ENCODE data around the gene SPRTN. TPM values are rescaled to one million over a fixed set of nuclear protein-coding genes. Genes with fewer than 3 reads are reported as not detected.

SPRTN gene
- total and polyA plus RNA-seq, 2 donors (not counting 1 experiment from before 2014, with no cell fraction given): 3.5 to 13.4 TPM

DNA sequence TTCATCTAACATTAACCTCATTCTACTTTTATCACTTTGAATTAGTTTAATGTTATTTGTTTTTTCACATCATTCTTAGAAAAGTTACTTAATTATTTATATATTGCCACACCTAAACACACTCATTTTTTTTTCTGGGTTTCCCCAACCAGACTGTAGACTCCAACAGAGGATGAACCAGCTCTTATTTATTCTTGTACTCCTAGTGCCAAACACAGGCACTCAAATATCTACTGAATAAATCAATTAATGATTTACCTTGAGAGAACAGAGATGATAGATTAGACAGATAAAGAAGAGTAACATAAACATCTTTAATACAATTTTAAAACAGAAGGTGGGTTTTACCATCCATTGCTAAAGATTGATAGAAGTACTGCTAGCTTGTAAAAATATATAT lies 48.4 kb downstream of the SPRTN start:
- POLR2A ChIA-PET: interaction anchor here (0.7 kb wide), 1 partner anchor 35 kb away, joined by 3 read pairs; no protein-coding TSS in a partner anchor
- Histone ChIP-seq H3K27ac (ENCODE audit: low read length in 2 of 2) (no peak overlapping the region), H3K4me2 (replicated peaks; ENCODE audit: low read depth, low read length, poor library complexity, severe bottlenecking) (no peak overlapping the region), H2AFZ (ENCODE audit: insufficient read depth, low read depth, low read length, poor library complexity, severe bottlenecking) (no peak overlapping the region), H3K9ac (ENCODE audit: low read length) (no peak overlapping the region), H3K4me1 (ENCODE audit: control insufficient read depth in 2 of 2, insufficient read depth in 2 of 2, low read length in 2 of 2) (peaks cover 0 to 3% of the 10 kb centered on the region in 2 donors), H3K9me3 (ENCODE audit: control extremely low read depth in 1 of 3, control insufficient read depth in 2 of 3, insufficient read depth in 1 of 3, low read length in 2 of 3) (no peaks in the 10 kb centered on the region), H3K27me3 (replicated peaks in 1 of 4; ENCODE audit: control extremely low read depth in 1 of 4, control insufficient read depth in 3 of 4, insufficient read depth in 4 of 4, low read length in 3 of 4) (no peaks in the 10 kb centered on the region), H3K4me3 (ENCODE audit: control extremely low read depth in 1 of 5, extremely low read depth in 1 of 5, insufficient read depth in 1 of 5, low read depth in 2 of 5, low read length in 4 of 5) (no peak overlapping the region), H3K36me3 (replicated peaks in 1 of 2; ENCODE audit: control extremely low read depth in 1 of 2, control insufficient read depth in 1 of 2, extremely low read depth in 1 of 2, insufficient read depth in 2 of 2, low read length in 1 of 2) (no peaks in the 10 kb centered on the region), H4K20me1 (ENCODE audit: control insufficient read depth, insufficient read depth, low read length, poor library complexity, severe bottlenecking) (peaks cover 82% of the 10 kb centered on the region), H3K79me2 (ENCODE audit: control insufficient read depth, insufficient read depth, low read length) (peaks cover 91% of the 10 kb centered on the region)
- Mint-ChIP-seq H3K27ac (no peak overlapping the region), H3K4me1 (peaks cover 43% of the 10 kb centered on the region), H3K9me3 (ENCODE audit: insufficient read depth) (no peaks in the 10 kb centered on the region), H3K27me3 (no peaks in the 10 kb centered on the region), H3K4me3 (no peak overlapping the region)
- intact Hi-C loops (cut with micrococcal nuclease): no loop called here
- ATAC-seq (ENCODE audit: low read depth) (no peak), DNase-seq (no peak)
- CTCF ChIA-PET: interaction anchor here (0.8 kb wide), 1 partner anchor 25 kb away, joined by 3 read pairs; no protein-coding TSS in a partner anchor
- TF ChIP-seq, protein P1, sequence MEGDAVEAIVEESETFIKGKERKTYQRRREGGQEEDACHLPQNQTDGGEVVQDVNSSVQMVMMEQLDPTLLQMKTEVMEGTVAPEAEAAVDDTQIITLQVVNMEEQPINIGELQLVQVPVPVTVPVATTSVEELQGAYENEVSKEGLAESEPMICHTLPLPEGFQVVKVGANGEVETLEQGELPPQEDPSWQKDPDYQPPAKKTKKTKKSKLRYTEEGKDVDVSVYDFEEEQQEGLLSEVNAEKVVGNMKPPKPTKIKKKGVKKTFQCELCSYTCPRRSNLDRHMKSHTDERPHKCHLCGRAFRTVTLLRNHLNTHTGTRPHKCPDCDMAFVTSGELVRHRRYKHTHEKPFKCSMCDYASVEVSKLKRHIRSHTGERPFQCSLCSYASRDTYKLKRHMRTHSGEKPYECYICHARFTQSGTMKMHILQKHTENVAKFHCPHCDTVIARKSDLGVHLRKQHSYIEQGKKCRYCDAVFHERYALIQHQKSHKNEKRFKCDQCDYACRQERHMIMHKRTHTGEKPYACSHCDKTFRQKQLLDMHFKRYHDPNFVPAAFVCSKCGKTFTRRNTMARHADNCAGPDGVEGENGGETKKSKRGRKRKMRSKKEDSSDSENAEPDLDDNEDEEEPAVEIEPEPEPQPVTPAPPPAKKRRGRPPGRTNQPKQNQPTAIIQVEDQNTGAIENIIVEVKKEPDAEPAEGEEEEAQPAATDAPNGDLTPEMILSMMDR (IDR thresholded peaks at IDR 0.05): no peak
- no peak for TF ChIP-seq EZH2 (IDR thresholded peaks at IDR 0.05; ENCODE audit: borderline replicate concordance, insufficient read depth, low read depth, low read length, poor library complexity, severe bottlenecking)

DNA sequence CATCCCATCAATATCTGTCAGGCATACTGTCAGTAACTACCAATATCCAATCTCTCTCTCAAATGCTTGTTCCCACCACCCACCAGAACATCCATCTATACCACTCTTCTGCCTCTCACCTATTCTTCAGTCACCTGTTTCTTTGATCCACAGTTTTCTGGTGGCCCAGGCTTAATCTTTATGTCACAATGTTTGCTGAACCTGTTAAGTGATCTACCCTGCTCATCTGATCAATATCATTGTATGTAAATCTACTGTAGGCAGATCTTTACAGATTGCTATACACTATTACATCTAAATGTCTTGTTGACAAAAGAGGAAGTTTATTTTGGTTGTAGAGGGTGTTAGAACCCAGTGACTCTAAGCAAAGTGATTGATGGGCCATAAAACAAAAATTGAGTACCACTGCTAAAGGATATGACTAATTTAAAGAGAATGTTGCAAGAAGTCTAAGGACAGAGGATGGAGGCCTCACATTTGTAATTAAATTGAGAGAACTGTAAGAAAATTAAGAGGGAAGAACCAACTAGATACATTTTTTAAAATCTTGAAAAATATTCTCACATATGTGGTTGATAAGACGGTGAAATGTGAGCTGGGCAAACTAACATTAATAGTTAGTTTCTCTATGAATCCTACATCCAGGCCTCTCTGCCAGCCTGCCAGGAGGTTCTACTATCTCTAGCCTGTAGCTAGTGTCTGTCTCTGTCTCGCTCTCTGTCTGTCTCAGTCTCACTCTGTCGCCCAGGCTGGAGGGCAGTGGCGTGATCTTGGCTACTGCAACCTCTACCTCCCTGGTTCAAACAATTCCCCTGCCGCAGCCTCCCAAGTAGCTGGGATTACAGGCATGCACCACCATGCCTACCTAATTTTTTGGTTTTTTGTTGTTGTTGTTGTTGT lies 49.9 kb downstream of the SPRTN start:
- Histone ChIP-seq H3K9ac (ENCODE audit: low read length) (no peak overlapping the region), H3K36me3 (replicated peaks in 1 of 2; ENCODE audit: control extremely low read depth in 1 of 2, control insufficient read depth in 1 of 2, extremely low read depth in 1 of 2, insufficient read depth in 2 of 2, low read length in 1 of 2) (peaks cover 0 to 2% of the 10 kb centered on the region in 2 experiments), H3K27ac (ENCODE audit: low read length in 2 of 2) (no peak overlapping the region), H3K4me2 (replicated peaks; ENCODE audit: low read depth, low read length, poor library complexity, severe bottlenecking) (no peak overlapping the region), H3K79me2 (ENCODE audit: control insufficient read depth, insufficient read depth, low read length) (peaks cover 88% of the 10 kb centered on the region), H3K4me3 (ENCODE audit: control extremely low read depth in 1 of 5, extremely low read depth in 1 of 5, insufficient read depth in 1 of 5, low read depth in 2 of 5, low read length in 4 of 5) (no peak overlapping the region), H4K20me1 (ENCODE audit: control insufficient read depth, insufficient read depth, low read length, poor library complexity, severe bottlenecking) (peaks cover 66% of the 10 kb centered on the region), H3K9me3 (ENCODE audit: control extremely low read depth in 1 of 3, control insufficient read depth in 2 of 3, insufficient read depth in 1 of 3, low read length in 2 of 3) (no peaks in the 10 kb centered on the region), H3K4me1 (ENCODE audit: control insufficient read depth in 2 of 2, insufficient read depth in 2 of 2, low read length in 2 of 2) (peaks cover 0 to 3% of the 10 kb centered on the region in 2 donors), H2AFZ (ENCODE audit: insufficient read depth, low read depth, low read length, poor library complexity, severe bottlenecking) (no peak overlapping the region), H3K27me3 (replicated peaks in 1 of 4; ENCODE audit: control extremely low read depth in 1 of 4, control insufficient read depth in 3 of 4, insufficient read depth in 4 of 4, low read length in 3 of 4) (no peaks in the 10 kb centered on the region)
- 68% methylated on average over 3 of the region's 5 CpGs for WGBS (ENCODE audit: insufficient coverage)
- DNase-seq: no peak
- intact Hi-C loops (cut with micrococcal nuclease): no loop called here
- Mint-ChIP-seq H3K27me3 (no peaks in the 10 kb centered on the region), H3K9me3 (ENCODE audit: insufficient read depth) (no peaks in the 10 kb centered on the region), H3K27ac (peak overlapping the region; percentile 12), H3K4me1 (peaks cover 41% of the 10 kb centered on the region), H3K4me3 (peak overlapping the region; percentile 5)
- TF ChIP-seq EZH2 (IDR thresholded peaks at IDR 0.05; ENCODE audit: borderline replicate concordance, insufficient read depth, low read depth, low read length, poor library complexity, severe bottlenecking): no peak
- TF ChIP-seq, protein P1 (IDR thresholded peaks at IDR 0.05): no peak
- POLR2A ChIA-PET: no interaction called here
- CTCF ChIA-PET: no interaction called here
- ATAC-seq (ENCODE audit: low read depth): no peak
